GM12872 (cell line): Measurements from ENCODE around the gene TEX19.

Experiments
- CTCF ChIP-seq: IDR thresholded peaks from 3 replicates; pipeline ENCODE4 v1.5.1; 2011; ENCODE audit warnings: low read depth, mild to moderate bottlenecking, low read length, moderate library complexity; ENCODE audit not compliant: insufficient read depth

TEX19 gene

GRCh38 chr17:82412535-82413520, 53.8 kb downstream of the TEX19 start:
- TF ChIP-seq CTCF, result no peak
